ENCODE measurements around the gene POLR1A.

GRCh38 chr2:86010083-86010482, 95.6 kb downstream of the POLR1A start:
- TF ChIP-seq CTCF (IDR thresholded peaks at IDR 0.05 in 8 of 11, conservative IDR thresholded peaks at IDR 0.05 in 3 of 11) = no peak
- TF ChIP-seq POLR2A (IDR thresholded peaks at IDR 0.05) = no peak
